SK-N-SH (cell line): ENCODE results near the gene SPOCK1.

Experiments used
- IRF3 ChIP-seq: fragments of 150-350 bp; IDR thresholded peaks from 2 replicates; pipeline ENCODE4 v1.6.1; 2016; ENCODE audit warnings: mild to moderate bottlenecking, low read depth, low read length
- USF2 ChIP-seq: fragments of 150-350 bp; IDR thresholded peaks from 2 replicates; pipeline ENCODE4 v1.6.1; 2017; ENCODE audit warnings: antibody characterized with exemption, low read length, low read depth, borderline replicate concordance

DNA sequence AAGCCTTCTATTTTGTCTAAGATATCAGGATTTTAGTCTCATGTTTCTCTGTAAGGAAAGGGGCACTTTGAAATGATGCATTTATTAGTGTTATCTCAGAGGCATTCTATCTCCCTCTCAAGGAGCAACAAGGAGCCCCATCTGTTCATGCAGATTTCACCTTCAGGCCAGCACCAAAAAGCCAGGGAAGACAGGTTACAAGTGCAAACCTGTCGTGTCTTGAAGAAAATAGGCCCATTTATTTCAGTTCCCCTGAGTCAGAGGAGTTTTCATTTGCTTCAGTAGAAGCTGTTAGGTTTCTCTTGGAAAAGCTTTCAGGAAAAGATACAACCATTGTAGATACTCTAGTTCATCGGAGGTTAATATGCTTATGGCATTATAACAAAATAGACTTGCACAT lies 97.2 kb downstream of the SPOCK1 start:
- TF ChIP-seq USF2 = no peak
- no peak for TF ChIP-seq IRF3
